B cell (primary cell): Measurements from ENCODE around the gene TCF7L2.

Source experiments
- EZH2 ChIP-seq: IDR thresholded peaks from 2 replicates; pipeline ENCODE4 v1.6.1; 2012; ENCODE audit warnings: borderline replicate concordance, low read depth, mild to moderate bottlenecking, moderate library complexity, low read length; ENCODE audit not compliant: insufficient read depth, poor library complexity, severe bottlenecking
- TF ChIP-seq, protein P1 (sequence below): fragments of 200-600 bp; IDR thresholded peaks from one replicate; pipeline ENCODE4 v1.8.0; 2022; ENCODE audit warnings: antibody characterized with exemption, mild to moderate bottlenecking

DNA sequence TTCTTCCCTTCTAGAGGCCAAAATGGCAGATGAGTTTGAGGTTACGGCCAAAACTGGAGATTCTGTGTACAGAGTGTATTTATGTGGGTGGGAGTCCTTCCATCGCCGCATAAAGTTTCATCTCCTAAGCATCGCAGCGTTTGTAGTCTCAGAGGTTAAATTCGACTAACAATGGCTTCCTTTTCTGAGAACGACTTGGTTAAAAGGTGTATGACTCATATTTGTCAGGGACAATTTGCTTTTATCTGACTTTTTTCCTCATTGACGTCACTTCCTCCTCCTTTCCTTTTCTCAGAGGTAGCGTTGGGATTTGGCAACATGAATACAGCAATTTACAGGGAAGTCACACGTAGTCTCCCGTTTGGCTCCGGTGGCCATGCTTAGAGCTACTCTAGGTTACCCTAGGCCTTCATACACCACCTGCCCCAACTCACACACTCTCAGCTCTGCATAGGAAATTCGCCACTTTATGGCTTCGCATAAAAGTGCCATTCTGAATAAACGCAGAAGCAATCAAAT lies 37.6 kb upstream of the TCF7L2 start:
- TF ChIP-seq, protein P1, sequence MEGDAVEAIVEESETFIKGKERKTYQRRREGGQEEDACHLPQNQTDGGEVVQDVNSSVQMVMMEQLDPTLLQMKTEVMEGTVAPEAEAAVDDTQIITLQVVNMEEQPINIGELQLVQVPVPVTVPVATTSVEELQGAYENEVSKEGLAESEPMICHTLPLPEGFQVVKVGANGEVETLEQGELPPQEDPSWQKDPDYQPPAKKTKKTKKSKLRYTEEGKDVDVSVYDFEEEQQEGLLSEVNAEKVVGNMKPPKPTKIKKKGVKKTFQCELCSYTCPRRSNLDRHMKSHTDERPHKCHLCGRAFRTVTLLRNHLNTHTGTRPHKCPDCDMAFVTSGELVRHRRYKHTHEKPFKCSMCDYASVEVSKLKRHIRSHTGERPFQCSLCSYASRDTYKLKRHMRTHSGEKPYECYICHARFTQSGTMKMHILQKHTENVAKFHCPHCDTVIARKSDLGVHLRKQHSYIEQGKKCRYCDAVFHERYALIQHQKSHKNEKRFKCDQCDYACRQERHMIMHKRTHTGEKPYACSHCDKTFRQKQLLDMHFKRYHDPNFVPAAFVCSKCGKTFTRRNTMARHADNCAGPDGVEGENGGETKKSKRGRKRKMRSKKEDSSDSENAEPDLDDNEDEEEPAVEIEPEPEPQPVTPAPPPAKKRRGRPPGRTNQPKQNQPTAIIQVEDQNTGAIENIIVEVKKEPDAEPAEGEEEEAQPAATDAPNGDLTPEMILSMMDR: no peak
- TF ChIP-seq EZH2: no peak
